OCI-LY7 (cell line): ENCODE measurements around the gene TAS1R1. TPM values are rescaled to one million over a fixed set of nuclear protein-coding genes. Genes with fewer than 3 reads are reported as not detected.

ENCODE experiments used
- BruUV-seq: library from RNA; stranded (reverse); fragments of 400-500 nt; replicated peaks from 2 replicates; lab custom pipeline; 2021; lab: Mats Ljungman, UMichigan
- CTCF ChIA-PET: fragments of 300-600 bp; sonication (Branson Sonifier 250); formaldehyde crosslinking; loops from one replicate; lab custom pipeline; 2022; ENCODE audit warnings: antibody characterized with exemption; ENCODE audit not compliant: unreplicated experiment; lab: Charles Lee
- POLR2A ChIA-PET: fragments of 300-600 bp; sonication (Branson Sonifier 250); formaldehyde crosslinking; loops from one replicate; lab custom pipeline; 2022; ENCODE audit warnings: antibody characterized with exemption; lab: Charles Lee
- DNase-seq: peaks from one replicate; pipeline ENCODE4 v3.0.0-alpha.2; 2015; ENCODE audit warnings: low spot score
- H2AFZ ChIP-seq: fragments of 200-600 bp; sonication (generic), shearing (Covaris generic); 2 replicates; pipeline ENCODE4 v1.6.1; 2014; ENCODE audit warnings: mild to moderate bottlenecking, antibody characterized with exemption, low read length, moderate library complexity
- H3K27ac ChIP-seq: fragments of 200-600 bp; sonication (generic); 2 replicates; pipeline ENCODE4 v1.5.1; 2014; ENCODE audit warnings: mixed run types, low read depth, mild to moderate bottlenecking, moderate library complexity, low read length, inconsistent platforms; ENCODE audit not compliant: poor library complexity, severe bottlenecking
- H3K36me3 ChIP-seq: fragments of 200-600 bp; sonication (generic); 2 replicates; pipeline ENCODE4 v1.6.1; 2014; ENCODE audit warnings: mild to moderate bottlenecking, antibody characterized with exemption, low read length, moderate library complexity, mixed read lengths; ENCODE audit not compliant: insufficient read depth
- H3K4me1 ChIP-seq: fragments of 200-600 bp; sonication (generic); 2 replicates; pipeline ENCODE4 v1.5.1; 2014; ENCODE audit warnings: mild to moderate bottlenecking, low read length; ENCODE audit not compliant: insufficient read depth, poor library complexity, severe bottlenecking
- H3K4me2 ChIP-seq: fragments of 200-600 bp; sonication (generic); 2 replicates; pipeline ENCODE4 v1.6.1; 2014; ENCODE audit warnings: mild to moderate bottlenecking, low read length
- H3K4me3 ChIP-seq: fragments of 200-600 bp; sonication (generic); 2 replicates; pipeline ENCODE4 v1.5.1; 2014; ENCODE audit warnings: mild to moderate bottlenecking, low read depth, low read length; ENCODE audit not compliant: poor library complexity, severe bottlenecking
- H3K79me2 ChIP-seq: fragments of 200-600 bp; sonication (generic); 2 replicates; pipeline ENCODE4 v1.6.1; 2016; ENCODE audit warnings: low read depth, mild to moderate bottlenecking, low read length, moderate library complexity, mixed read lengths; ENCODE audit not compliant: insufficient read depth
- H3K9me2 ChIP-seq: fragments of 200-600 bp; sonication (generic); 2 replicates; pipeline ENCODE4 v1.6.1; 2016; ENCODE audit warnings: mild to moderate bottlenecking, low read length, mixed read lengths; ENCODE audit not compliant: insufficient read depth
- H3K9me3 ChIP-seq: fragments of 200-600 bp; sonication (generic); 2 replicates; pipeline ENCODE4 v1.6.1; 2014; ENCODE audit warnings: mild to moderate bottlenecking, mixed run types, low read length, mixed read lengths
- H4K20me1 ChIP-seq: fragments of 200-600 bp; sonication (generic); 2 replicates; pipeline ENCODE4 v1.6.1; 2014; ENCODE audit warnings: mild to moderate bottlenecking, antibody characterized with exemption, low read length, moderate library complexity, mixed read lengths; ENCODE audit not compliant: insufficient read depth
- EZH2phosphoT487 ChIP-seq: fragments of 200-600 bp; sonication (generic); IDR thresholded peaks from 2 replicates; pipeline ENCODE4 v1.6.1; 2018; ENCODE audit warnings: low read depth, borderline replicate concordance, mild to moderate bottlenecking, mixed run types, antibody characterized with exemption, low read length, moderate library complexity, mixed read lengths
- intact Hi-C: fragments of 100-400 bp; cut with micrococcal nuclease; formaldehyde crosslinking; loops from one replicate; pipeline ENCODE4 v1.10.0; 2022; ENCODE audit not compliant: unreplicated experiment
- total RNA-seq, 2 experiments: library from RNA; depleted of rRNA in 1 of 2; stranded (reverse); fragments of >200 nt in 1 of 2; shearing (Covaris generic) in 1 of 2; gene quantifications; 2 replicates each; pipeline ENCODE4 v1.2.3, GENCODE V29; 2014 to 2022
- TF ChIP-seq, protein P1 (sequence below): fragments of 200-600 bp; sonication (generic); conservative IDR thresholded peaks from 2 replicates; pipeline ENCODE4 v1.5.1; 2014; ENCODE audit warnings: mild to moderate bottlenecking, antibody characterized with exemption, low read length, moderate library complexity, mixed read lengths

TAS1R1 gene
- total RNA-seq, 2 experiments from 2014 or later, result 0.11 TPM; not detected in 1

DNA sequence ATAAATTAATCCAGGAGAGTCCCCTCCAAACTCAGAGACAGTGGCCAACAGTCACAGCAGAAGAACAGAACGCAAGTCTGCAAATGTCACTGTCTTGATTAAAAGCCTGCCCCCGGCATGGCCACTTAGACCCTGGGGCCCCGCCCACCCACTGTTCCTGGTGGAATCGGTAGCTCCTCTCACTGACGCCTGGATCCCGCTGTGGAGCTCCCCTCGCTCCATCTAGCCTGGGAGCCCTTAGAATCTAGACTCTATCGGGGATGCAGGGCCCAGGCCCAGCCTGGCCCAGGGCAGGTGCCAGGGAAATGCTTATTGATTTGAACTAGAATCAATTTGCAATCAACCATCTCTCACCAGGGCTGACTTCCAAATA, 42.2 kb upstream of the TAS1R1 start:
- Histone ChIP-seq H3K79me2 (no peaks in the 10 kb centered on the region), H3K36me3 (no peaks in the 10 kb centered on the region), H4K20me1 (no peaks in the 10 kb centered on the region; the same call in 1 of the 2 replicates), H3K4me2 (no peak overlapping the region), H2AFZ (no peak overlapping the region), H3K9me3 (no peaks in the 10 kb centered on the region), H3K4me1 (no peaks in the 10 kb centered on the region), H3K9me2 (no peaks in the 10 kb centered on the region), H3K4me3 (no peak overlapping the region), H3K27ac (no peak overlapping the region)
- ChIA-PET CTCF (no interaction called here), POLR2A (interaction anchor here (0.7 to 1.1 kb wide), 2 partner anchors 9 kb away, joined by 3 read pairs; no protein-coding TSS in a partner anchor)
- DNase-seq, result no peak
- no TSS peak for BruUV-seq
- TF ChIP-seq, protein P1, sequence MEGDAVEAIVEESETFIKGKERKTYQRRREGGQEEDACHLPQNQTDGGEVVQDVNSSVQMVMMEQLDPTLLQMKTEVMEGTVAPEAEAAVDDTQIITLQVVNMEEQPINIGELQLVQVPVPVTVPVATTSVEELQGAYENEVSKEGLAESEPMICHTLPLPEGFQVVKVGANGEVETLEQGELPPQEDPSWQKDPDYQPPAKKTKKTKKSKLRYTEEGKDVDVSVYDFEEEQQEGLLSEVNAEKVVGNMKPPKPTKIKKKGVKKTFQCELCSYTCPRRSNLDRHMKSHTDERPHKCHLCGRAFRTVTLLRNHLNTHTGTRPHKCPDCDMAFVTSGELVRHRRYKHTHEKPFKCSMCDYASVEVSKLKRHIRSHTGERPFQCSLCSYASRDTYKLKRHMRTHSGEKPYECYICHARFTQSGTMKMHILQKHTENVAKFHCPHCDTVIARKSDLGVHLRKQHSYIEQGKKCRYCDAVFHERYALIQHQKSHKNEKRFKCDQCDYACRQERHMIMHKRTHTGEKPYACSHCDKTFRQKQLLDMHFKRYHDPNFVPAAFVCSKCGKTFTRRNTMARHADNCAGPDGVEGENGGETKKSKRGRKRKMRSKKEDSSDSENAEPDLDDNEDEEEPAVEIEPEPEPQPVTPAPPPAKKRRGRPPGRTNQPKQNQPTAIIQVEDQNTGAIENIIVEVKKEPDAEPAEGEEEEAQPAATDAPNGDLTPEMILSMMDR, result no peak
- no peak for TF ChIP-seq EZH2phosphoT487
- intact Hi-C loops, result no loop called here

DNA sequence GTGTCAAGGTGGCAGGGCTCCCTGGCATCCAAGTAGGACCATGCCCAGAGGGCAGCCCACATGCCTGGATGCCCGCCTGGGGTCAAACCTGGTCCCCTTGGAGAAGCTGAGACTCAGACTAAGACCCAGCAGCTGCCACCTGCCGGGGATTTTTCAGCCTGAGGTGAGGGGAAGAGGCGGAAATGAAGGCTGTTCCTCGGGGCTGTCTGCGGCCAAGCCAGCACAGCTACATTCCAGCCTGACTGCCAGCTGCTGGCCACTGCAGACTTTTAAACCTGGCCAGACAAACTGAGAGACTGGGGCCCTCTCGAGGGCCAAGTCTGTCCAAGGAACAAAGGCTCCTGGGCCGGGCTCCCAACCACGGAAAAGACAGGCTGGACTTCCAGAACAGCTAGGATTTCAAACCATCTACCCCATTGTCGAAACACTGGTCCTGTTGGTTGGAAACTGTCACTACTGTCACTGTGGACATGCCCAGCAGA, 41.7 kb upstream of the TAS1R1 start:
- Histone ChIP-seq H4K20me1 (no peaks in the 10 kb centered on the region), H3K36me3 (no peaks in the 10 kb centered on the region), H3K9me3 (no peaks in the 10 kb centered on the region), H3K4me3 (no peak overlapping the region), H3K27ac (no peak overlapping the region), H3K4me2 (no peak overlapping the region), H3K79me2 (no peaks in the 10 kb centered on the region), H2AFZ (no peak overlapping the region), H3K9me2 (no peaks in the 10 kb centered on the region), H3K4me1 (no peaks in the 10 kb centered on the region)
- TF ChIP-seq, protein P1, result no peak
- TF ChIP-seq EZH2phosphoT487, result no peak
- no TSS peak for BruUV-seq
- POLR2A ChIA-PET, result interaction anchor here (0.6 to 0.7 kb wide), 2 partner anchors 8 to 24 kb away, joined by 3 read pairs; no protein-coding TSS in a partner anchor
- CTCF ChIA-PET, result no interaction called here
- intact Hi-C loops, result no loop called here
- DNase-seq, result no peak

DNA sequence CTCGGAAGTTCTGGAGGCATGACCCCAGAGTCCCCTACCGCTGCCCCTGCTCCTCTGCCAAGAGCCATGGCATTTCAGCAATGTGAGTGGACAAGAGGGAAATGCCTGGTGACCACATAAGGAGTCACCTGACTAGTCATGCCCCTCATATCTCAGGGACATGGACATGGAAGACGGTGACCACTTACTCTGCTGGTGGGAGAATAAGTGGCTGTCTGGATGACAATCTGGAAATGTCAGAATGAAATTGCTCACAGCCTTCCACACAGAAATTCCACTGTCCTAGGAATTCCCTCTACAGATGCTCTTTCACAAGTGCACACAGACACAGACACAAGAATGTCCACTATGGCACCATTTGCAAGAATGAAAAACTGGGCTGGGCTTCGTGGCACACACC, 39.3 kb upstream of the TAS1R1 start:
- H3K27ac ChIP-seq, result no peak overlapping the region
- POLR2A ChIA-PET, result no interaction called here
- BruUV-seq, result no TSS peak
- no peaks in the 10 kb centered on the region for H3K36me3 ChIP-seq
- no peak for DNase-seq
- no peaks in the 10 kb centered on the region for H3K9me3 ChIP-seq
- H3K4me3 ChIP-seq, result no peak overlapping the region
- H3K9me2 ChIP-seq, result no peaks in the 10 kb centered on the region
- CTCF ChIA-PET, result no interaction called here
- H3K79me2 ChIP-seq, result no peaks in the 10 kb centered on the region
- TF ChIP-seq, protein P1, result no peak
- no peak for TF ChIP-seq EZH2phosphoT487
- H3K4me1 ChIP-seq, result no peaks in the 10 kb centered on the region
- no peak overlapping the region for H3K4me2 ChIP-seq
- no peaks in the 10 kb centered on the region for H4K20me1 ChIP-seq
- intact Hi-C loops, result no loop called here
- no peak overlapping the region for H2AFZ ChIP-seq
